Stimulated activated CD8-positive, alpha-beta memory T cell treated with anti-CD3 and anti-CD28 coated beads, Interleukin-15, amount 100 ng/mL, for 4 hours (primary cell): ENCODE measurements around the gene ATL1.
"Not testable (repeated sequence)": the region's sequence is repeated elsewhere in the genome, so short reads cannot be mapped to it uniquely, and the experiment has no call there.

Experiments used
- DNase-seq, 2 donors: peaks; one replicate each; pipeline ENCODE4 v3.0.0-alpha.2; 2020; ENCODE audit warnings: low read depth in 2 of 2

Gene ATL1

GRCh38 chr14:50534997-50535396, 24.9 kb upstream of the ATL1 start:
- DNase-seq, result no peak

GRCh38 chr14:50538034-50538433, 21.9 kb upstream of the ATL1 start:
- not testable (repeated sequence) for DNase-seq

GRCh38 chr14:50539051-50539450, 20.9 kb upstream of the ATL1 start:
- DNase-seq, result no peak

GRCh38 chr14:50541159-50541567, 18.8 kb upstream of the ATL1 start:
- DNase-seq, result no peak

- no peak for DNase-seq
Measured at GRCh38 chr14:50542941-50543418, 17.0 kb upstream of the ATL1 start.

- no peak for DNase-seq
Measured at GRCh38 chr14:50544911-50545310, 15.0 kb upstream of the ATL1 start.

GRCh38 chr14:50545618-50546017, 14.3 kb upstream of the ATL1 start:
- no peak for DNase-seq

GRCh38 chr14:50550294-50550693, 9.7 kb upstream of the ATL1 start:
- DNase-seq, result no peak

- no peak for DNase-seq
Measured at GRCh38 chr14:50551877-50552276, 8.1 kb upstream of the ATL1 start.

- not testable (repeated sequence) for DNase-seq
Measured at GRCh38 chr14:50552796-50553195, 7.1 kb upstream of the ATL1 start.

GRCh38 chr14:50560931-50561285, 963 bp downstream of the ATL1 start:
- DNase-seq, result peak; percentile 51 to 62

GRCh38 chr14:50562841-50563240, 2.9 kb downstream of the ATL1 start:
- no peak for DNase-seq

GRCh38 chr14:50569714-50570274, 9.8 kb downstream of the ATL1 start:
- no peak for DNase-seq

GRCh38 chr14:50573862-50574261, 13.9 kb downstream of the ATL1 start:
- DNase-seq, result no peak

- DNase-seq, result no peak
Measured at GRCh38 chr14:50575769-50576168, 15.8 kb downstream of the ATL1 start.

- DNase-seq, result no peak
Measured at GRCh38 chr14:50577982-50578381, 18.0 kb downstream of the ATL1 start.

GRCh38 chr14:50578433-50578832, 18.5 kb downstream of the ATL1 start:
- no peak for DNase-seq

- DNase-seq, result no peak
Measured at GRCh38 chr14:50590464-50590863, 30.5 kb downstream of the ATL1 start.

- no peak for DNase-seq
Measured at GRCh38 chr14:50594577-50595316, 34.8 kb downstream of the ATL1 start.

- DNase-seq, result no peak
Measured at GRCh38 chr14:50598765-50599164, 38.8 kb downstream of the ATL1 start.

- no peak for DNase-seq
Measured at GRCh38 chr14:50599700-50600444, 39.9 kb downstream of the ATL1 start.

GRCh38 chr14:50600849-50601248, 40.9 kb downstream of the ATL1 start:
- no peak for DNase-seq

GRCh38 chr14:50601394-50601793, 41.4 kb downstream of the ATL1 start:
- DNase-seq, result no peak
